NCI-H510A treated with DMSO at 0.1 percent for 48 hours (cell line): ENCODE measurements around the gene TENM3.

ENCODE experiments used
- DNase-seq: peaks from one replicate; lab custom pipeline; 2025; lab: John Stamatoyannopoulos, UW

Gene TENM3

DNA sequence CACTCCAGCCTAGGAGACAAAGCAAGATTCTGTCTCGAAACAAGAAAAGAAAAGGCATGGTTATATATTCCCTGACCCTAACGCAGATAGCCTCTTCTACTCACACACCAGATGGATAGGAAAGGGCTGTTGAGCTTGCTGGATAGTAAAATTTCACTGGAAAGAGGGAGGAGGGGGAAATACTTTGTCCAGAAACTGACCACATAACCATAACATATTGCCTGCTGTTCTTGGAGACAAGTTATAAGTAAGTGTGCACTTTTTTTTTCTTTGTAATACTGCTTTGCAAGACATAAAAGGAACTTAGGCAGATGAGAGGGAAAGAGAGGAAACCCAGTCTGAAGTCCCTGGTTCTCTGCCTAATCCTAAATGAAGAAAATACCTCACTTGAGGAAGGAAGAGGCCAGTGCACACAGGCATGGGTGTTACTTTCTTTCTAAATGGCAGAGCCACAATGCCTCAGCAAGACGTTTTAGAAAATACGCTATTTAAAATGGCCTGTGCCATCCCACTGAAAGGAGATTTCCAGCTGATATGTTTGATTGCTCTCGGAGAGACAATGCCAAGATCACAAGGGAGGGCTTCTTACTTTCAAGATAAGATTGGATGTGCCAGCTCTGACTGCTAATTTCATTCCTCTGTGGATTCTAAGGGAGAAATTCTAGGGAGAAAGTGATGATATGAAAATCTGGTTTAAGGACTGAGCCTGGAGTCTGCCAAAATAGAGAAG is 533.3 kb downstream of the TENM3 start:
- no peak for DNase-seq

DNA sequence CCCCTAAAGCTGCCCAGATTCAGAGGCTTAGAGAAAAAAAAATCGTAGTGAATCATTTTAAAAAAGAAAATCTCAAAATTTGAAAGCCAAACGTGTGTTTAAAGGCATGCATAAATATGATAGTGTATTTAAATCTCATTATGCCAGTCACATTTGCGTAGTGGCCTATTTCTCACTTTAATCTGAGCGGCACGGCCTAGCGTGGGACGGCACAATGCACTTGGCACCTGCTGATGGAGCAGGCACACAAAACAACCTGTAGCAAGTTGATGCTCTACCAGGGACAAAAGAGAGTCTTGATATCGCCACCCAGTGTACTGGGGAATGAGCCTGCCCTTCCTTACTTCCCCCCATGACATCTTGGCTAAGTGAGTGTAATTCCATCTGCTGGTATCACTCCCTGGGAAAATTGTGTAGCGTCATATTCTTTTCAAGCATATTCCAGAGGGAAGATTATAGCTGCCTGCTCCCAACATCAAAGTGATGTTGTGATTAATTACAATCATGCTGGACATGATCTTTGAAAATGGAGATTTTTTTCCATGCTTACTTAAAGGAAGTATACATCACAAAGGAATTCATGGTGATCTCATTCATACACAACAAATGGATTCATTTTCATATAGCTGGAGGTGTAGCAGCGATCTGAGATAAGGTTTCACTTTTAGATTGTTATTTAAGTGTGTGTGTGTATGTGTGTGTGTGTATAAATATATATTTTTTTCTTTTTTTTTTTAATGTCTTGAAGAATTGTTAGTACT is 535.2 kb downstream of the TENM3 start:
- no peak for DNase-seq

DNA sequence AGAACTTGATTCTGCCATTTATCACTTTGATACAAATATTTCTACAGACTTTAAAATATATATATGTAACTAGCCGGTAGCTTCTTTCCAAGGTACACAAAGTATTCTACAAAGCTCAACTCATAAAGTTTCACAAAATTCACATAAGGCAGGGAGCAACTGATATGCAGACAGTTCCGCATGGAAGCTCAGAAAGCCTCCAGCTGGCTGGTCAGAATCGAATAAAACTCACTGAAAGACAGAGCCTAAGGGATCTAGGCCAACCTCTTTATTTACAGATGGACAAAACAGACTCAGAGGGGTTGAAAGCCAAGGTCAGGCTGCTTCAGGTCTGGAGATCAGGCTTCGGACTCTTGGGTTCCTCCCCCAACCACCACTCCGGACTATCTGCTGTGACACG is 543.8 kb downstream of the TENM3 start:
- no peak for DNase-seq

DNA sequence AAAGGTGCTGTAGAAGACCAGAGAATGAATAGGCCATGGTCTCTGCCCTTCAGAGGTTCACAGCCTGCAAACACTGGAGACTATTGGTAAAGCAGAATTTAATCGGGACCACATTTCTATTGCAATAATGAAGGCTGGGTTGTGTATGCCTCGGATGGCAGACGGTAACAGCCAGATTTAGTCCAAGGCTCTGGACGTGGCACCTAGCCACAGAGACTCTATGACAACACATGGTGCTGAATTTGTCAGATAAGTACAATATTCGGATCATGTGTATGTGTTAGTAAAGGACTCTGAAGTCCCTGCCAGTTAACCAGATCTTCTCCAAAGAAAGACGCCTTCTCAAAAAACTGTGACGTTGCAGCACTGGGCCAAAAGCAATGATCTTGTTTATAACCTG is 545.0 kb downstream of the TENM3 start:
- no peak for DNase-seq

DNA sequence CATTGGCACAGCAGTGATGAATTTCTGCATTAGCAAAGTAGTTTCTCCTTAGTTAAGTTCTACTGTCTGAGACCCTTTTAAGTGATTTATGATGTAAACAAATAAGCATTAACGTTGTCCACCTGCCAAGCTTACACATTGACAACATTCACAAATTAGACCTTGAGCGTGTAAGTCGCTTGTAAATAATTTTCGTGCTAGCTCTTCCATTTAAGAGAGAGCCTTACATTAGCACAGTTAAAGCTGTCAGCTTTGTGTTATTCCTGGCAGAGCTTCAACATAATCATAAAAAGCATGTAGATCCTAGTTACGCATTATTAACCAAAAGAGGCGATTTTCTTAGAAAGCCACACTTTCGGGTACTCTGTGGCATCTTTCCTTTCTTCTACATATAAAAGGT is 546.3 kb downstream of the TENM3 start:
- no peak for DNase-seq

DNA sequence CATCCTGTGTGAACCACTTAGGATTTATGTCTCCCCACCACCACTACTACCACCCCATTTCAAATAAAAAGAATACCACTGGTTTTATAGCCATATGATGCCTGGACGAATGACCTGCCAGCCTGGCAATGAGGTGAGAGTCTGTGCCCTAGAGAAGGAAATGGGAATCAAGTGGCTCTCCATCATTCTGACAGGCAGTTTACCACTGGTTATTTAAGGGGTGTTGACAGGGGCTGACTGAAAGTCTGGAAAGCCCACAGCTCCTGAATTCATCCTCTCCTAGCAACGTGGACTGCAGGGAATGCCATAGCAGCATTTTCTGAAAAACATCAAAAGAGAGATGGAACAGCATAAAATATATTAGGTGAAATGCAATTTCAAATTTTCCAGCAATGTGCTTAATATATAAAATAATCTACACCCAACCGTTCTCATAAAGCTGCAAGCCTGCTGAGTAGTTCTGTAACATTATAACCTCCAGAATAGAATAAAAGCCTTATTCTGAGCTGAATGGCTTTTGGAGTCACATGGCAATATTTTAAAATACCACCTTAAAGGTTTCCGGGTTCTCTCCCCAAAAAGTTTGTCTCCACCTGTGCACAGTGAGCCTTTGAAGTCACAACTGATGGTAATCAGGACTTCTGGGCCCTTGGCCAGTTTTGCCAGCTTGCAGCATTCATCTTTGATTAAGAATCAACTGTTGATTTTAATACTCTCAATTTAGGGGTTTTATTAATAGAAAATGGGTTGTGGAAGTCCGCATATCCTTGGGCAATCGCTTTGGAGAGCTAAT is 552.4 kb downstream of the TENM3 start:
- peak; percentile 54 for DNase-seq

DNA sequence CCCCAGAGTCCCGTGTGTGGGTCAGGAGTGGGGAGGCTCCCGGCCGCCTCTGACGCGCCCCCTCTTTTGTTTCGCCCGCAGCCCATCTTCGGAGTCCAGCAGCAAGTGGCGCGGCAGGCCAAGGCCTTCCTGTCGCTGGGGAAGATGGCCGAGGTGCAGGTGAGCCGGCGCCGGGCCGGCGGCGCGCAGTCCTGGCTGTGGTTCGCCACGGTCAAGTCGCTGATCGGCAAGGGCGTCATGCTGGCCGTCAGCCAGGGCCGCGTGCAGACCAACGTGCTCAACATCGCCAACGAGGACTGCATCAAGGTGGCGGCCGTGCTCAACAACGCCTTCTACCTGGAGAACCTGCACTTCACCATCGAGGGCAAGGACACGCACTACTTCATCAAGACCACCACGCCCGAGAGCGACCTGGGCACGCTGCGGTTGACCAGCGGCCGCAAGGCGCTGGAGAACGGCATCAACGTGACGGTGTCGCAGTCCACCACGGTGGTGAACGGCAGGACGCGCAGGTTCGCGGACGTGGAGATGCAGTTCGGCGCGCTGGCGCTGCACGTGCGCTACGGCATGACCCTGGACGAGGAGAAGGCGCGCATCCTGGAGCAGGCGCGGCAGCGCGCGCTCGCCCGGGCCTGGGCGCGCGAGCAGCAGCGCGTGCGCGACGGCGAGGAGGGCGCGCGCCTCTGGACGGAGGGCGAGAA is 556.5 kb downstream of the TENM3 start:
- DNase-seq: no peak

DNA sequence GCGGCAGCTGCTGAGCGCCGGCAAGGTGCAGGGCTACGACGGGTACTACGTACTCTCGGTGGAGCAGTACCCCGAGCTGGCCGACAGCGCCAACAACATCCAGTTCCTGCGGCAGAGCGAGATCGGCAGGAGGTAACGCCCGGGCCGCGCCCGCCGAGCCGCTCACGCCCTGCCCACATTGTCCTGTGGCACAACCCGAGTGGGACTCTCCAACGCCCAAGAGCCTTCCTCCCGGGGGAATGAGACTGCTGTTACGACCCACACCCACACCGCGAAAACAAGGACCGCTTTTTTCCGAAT is 557.0 kb downstream of the TENM3 start:
- DNase-seq: no peak

DNA sequence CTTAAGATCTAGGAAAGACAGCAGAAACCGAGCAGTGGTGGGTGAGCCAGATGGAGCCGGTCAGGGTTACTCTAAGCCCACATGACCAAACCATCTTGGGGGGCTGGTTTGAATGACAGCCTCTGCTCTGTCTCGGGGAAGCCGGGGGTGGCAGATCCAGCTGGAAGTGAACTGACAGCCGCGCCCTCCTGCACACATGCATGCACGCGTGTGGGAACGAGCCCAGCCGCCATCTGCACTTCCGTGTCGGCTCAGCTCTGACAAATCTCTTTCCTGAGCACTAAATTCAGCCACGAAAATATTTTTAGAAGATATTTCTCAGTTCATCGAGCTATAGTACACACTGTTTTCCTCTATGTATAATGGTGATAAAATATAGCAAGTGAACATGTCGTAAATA is 558.4 kb downstream of the TENM3 start:
- no peak for DNase-seq

DNA sequence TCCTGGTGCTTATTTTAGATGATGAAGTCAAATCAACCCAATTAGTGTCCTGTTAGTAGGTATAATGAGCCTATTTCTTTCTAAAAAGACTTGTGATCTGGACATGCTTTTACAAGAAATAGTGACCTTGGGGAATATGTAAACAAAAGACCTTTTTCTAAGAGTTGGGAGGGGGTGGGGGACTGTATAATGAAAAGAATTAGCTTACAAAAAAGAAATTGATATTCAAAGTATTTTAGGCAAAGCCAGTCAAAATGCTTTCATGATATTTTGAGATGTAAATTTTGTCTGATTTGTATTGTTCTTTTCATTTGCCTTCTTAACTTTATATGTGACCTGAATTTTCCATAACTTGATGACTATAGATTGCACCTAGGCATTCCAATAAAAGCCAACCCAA is 559.4 kb downstream of the TENM3 start:
- DNase-seq: no peak

DNA sequence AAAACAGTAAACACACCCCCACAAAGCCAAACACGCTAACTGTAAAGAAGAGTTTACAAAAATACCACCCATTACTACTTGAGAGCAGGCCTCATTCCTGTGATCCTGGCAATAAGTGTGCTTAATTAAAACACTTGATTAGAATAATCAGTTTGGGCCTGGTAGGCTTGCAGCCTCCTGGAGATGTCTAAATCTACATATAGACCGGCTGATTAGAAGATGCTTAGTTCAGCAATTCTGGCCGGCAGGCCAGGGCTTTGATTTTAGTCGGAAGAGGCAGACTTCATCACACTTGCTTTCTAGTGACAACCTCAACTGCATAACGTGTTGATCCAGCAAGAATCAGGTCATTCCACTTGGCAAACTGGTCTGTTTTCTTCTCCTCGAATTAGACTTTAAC is 560.0 kb downstream of the TENM3 start:
- no peak for DNase-seq

DNA sequence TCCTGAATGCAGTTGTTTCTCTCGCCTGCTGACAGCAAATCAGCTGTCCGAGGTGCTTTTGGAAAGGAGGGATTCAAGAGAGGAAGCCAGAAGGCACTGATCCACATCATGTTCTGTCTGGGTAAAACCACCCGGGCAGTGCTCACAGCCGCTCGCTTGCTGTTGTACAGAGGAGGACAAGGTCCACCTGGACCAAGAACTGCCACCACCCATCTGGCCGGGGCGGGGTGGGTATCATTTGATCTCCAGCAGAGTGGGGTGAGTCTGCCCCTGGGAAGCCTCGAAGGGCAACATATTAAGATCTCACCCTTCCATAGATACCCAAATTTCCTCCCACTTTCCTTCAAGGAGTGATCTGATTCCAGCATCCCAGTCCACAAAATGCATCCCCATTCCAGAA is 560.9 kb downstream of the TENM3 start:
- no peak for DNase-seq

DNA sequence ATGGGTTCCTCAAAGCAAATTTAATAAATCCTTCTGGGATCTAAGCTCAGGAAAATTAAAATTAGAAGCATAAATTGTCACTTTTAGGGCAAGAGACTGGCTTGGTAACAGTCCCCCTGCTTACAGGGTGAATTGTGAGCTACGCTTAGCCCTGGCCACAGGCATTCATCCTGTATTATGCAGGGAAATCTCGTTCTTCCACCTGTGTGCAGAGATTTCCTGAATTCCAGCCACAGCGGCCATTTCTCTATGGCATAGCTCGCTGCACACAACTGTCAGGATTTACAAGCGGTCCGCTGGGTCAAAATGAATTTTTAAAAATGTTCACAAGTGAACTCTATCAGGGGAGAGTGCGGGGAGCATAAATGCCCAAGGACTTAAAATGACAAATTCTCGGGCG is 562.1 kb downstream of the TENM3 start:
- no peak for DNase-seq

DNA sequence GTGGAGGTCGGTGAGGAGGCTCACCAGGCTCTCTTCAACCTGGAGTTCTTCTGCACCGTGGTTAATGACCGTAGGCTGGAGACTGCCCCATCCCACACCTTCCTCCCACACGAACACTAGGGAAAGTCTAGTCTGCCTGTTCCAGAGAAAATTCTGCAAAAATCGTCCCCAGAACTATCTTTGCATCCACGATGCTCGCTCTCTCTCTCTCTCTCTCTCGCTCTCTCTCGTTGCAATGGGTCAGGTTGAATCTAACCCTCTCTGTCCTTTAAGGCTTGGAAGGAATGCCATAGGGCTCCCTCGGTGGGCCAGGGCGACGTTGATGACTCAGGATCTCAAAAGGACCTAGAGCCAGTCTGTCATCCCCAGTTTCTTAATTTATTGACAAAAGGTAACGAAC is 562.5 kb downstream of the TENM3 start:
- no peak for DNase-seq

DNA sequence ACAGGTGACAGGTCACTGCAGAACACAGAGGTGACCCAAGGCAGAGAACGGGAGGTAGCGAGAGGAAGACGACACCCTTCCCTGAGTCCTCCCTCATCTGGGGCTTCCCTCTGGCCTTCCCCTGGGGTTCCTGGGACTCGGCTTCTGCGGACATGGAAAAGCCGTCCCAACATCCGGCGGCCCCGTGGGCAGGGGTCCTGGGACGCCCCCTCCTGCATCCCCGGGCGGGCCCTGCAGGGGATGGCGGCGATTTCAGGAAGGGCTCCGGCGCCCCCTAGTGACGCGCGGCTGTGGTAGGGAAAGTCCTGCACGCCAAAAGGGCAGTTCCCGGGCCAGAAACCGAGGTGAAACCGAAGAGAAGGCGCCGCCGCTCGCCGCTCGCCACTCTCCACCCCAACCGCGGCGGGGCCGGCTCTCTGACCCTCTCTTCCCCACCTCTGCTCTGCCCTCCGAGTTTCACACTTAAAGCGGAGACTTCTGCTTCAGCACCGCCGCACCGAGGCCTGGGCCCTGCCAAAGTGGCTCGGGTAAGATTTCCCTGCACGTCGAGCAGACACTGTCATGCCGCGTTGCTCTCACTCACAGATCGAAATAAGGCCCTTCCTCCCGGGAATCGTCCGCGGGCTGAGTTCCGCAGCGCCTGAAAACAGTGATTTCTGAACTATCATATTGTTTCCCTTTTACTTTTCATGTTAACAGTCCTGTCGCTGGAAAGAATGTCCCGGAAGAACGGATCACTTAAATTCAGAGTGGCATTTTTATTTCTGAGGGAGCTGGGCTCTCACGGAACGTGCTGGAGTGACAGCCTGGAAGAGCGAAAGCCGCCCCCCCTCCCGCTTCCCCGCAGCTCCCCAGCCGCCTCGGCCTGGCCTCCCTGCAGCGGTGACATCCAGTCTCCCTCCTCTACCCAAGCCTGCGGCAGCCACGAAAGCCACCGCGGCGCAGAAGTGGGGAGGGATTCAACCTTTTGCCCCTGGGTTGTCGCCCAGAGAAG is 563.4 kb downstream of the TENM3 start:
- peak; percentile 55 for DNase-seq

DNA sequence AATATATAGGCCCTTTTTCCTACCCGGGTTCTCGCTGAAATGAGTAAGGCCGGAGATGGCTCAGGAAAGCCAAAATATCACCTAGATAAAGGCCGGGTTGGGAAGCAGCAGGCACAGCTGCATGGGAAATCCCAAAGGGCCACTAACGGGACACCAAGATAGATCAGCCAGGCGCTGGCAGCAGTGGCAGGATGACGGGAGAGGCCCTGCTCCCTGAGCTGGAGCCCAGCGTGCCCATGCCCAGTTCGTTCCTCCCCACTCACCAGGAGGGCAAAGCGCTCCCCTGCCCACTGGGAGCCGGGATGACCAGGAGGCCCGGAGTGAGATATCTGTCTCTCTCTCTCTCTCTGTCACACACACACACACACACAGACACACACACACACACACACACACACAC is 564.1 kb downstream of the TENM3 start:
- no peak for DNase-seq

DNA sequence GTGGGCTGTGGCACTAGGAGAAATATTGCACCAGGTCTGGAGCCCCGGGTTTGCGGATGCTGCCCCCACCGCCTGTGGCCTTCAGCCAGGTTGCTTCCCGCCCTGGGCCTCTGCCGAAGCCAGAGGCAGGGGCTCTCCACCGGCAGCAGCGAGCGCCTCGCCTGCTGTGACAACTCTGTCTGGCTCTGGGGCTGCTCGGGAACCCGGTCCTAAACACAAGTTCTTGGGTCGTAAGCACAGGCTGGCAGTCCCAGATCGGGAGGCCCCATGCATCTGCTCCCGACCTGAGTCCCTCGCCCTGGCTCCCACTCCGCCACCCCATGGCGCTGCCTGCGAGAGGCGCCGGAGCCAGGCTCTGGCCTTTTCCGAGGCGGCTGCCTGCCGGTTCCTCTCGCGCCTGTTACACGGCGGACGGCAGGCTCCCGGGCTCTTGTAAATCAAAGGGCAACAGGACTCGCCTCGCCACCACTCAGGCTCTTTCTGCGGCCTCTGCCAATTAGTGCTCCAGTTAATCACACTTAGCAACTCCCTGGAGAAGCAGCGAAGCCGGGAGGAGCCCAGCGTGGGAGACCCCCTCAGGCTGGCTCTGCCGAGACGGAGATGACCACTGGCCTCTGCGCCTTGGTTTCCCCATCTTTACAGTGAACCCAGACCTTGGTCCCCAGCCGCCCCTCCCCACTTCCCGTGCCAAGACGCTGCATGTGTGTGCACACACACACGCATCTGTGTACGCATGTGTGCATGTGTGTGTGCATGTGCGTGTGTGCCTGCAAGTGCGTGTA is 564.8 kb downstream of the TENM3 start:
- DNase-seq: no peak

DNA sequence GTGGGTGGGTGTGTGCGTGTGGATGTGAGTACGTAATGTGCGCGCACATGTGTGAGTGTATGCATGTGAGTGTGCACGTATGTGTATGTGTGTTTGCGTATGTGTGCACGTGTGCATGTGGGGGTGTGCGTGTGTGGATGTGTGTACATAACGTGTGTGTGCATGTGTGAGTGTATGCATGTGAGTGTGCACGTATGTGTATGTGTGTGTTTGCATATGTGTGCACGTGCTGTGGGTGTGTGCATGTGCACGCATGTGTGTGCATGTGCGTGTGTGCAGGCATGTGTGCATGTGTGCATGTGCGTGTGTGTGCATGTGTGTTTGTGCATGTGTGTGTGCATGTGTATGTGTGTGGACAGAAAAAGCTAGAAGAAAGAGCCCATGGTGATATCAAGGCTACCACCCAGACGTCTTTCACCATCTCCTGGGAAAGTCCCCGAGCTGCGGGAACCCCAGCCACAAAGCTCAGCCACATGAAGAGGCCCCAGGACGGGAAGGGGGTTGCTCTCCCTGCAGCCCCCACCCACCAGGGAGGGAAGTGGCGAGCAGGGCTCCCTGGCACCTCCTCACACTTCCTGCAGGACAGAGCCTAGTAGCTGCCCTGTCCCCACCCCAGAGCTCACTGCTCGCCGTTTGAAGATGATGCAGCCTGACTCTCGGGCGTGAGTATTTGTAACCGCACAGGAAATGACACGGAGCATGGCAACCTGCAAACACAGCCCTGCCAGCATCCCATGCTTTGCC is 565.6 kb downstream of the TENM3 start:
- no peak for DNase-seq

DNA sequence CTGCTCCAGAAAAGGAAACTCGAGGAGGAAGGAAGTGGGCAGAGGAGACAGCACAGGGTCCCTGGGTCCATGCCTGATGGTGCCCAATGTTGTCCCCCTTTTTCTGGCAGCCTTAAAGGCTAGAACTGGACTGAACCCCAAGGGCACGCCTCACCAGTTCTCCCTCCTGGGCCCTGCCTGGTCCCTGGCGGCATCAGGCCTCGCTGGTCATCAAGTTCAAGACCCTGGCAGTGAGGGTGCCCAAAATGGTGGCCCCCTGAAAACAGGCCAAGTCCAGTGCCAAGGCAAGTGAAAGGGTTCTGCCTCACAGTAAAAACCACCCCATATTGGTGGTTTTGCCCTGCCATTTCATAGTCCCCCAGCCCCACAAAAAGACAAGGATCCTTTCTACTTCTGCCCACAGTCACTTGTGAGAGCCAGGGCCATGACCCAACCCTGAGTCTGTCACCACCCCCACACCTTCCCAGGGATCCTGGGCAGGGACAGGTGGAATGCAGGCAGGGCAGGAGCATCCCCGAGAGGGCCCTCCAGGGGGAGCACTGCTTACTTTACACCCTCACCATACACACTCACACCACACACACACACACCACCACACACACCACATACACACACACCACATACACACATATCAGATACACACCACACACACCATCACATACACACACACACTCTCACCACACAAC is 566.4 kb downstream of the TENM3 start:
- no peak for DNase-seq
